Right lobe of liver (tissue), 4 donors: ENCODE data around the gene TBC1D24.

Experiments
- CTCF ChIP-seq, 4 donors: fragments of 200-600 bp in 3 of 4; fragments of 450-650 bp in 1 of 4; IDR thresholded peaks; one replicate each; pipeline versions ENCODE4 v1.5.1 to v1.8.0; 2016 to 2022; ENCODE audit warnings: antibody characterized with exemption in 4 of 4, mild to moderate bottlenecking in 2 of 4
- POLR2A ChIP-seq: fragments of 450-650 bp; IDR thresholded peaks from one replicate; pipeline ENCODE4 v1.6.1; 2017; ENCODE audit warnings: antibody characterized with exemption, mild to moderate bottlenecking
- donor health status: DM: no; HTN: no; CAD: no.
- donor health status: DM: no; HTN: no; CAD: no.
- donor health status: DM: no; HTN: yes; CAD: no.

GRCh38 chr16:2529961-2530628, 55.2 kb downstream of the TBC1D24 start:
- no peak for TF ChIP-seq CTCF (IDR thresholded peaks at IDR 0.05)
- TF ChIP-seq POLR2A: no peak
